Measurements from ENCODE around the gene ABCB11. TPM values are rescaled to one million over a fixed set of nuclear protein-coding genes. Genes with fewer than 3 reads are reported as not detected.

Gene ABCB11
- total RNA-seq, 1 donor from 2014 or later = 0.05 TPM

- no peak overlapping the region for H3K27ac ChIP-seq (replicated peaks)
- no peaks in the 10 kb centered on the region for H3K4me1 ChIP-seq
- intact Hi-C loops (cut with micrococcal nuclease) = no loop called here
- no peaks in the 10 kb centered on the region for H3K27me3 ChIP-seq (ENCODE audit: low read depth)
- peaks cover 17% of the 10 kb centered on the region for H3K9me3 ChIP-seq (replicated peaks)
- no peak for TF ChIP-seq CTCF (IDR thresholded peaks at IDR 0.05; ENCODE audit: borderline replicate concordance)
- no peak overlapping the region for H3K4me3 ChIP-seq
- DNase-seq = no peak
- H3K36me3 ChIP-seq = no peaks in the 10 kb centered on the region
Observed at GRCh38 chr2:169049142-169049541, 18.0 kb upstream of the ABCB11 start.

GRCh38 chr2:169047256-169048250 is 16.4 kb upstream of the ABCB11 start:
- no peak for DNase-seq
- H3K4me1 ChIP-seq = no peaks in the 10 kb centered on the region
- H3K27ac ChIP-seq (replicated peaks) = no peak overlapping the region
- peaks cover 17% of the 10 kb centered on the region for H3K9me3 ChIP-seq (replicated peaks)
- H3K27me3 ChIP-seq (ENCODE audit: low read depth) = no peaks in the 10 kb centered on the region
- no peak for TF ChIP-seq CTCF (IDR thresholded peaks at IDR 0.05; ENCODE audit: borderline replicate concordance)
- H3K36me3 ChIP-seq = no peaks in the 10 kb centered on the region
- no peak overlapping the region for H3K4me3 ChIP-seq
- intact Hi-C loops (cut with micrococcal nuclease) = no loop called here

- Histone ChIP-seq H3K4me3 (no peak overlapping the region), H3K9me3 (replicated peaks) (peaks cover 23% of the 10 kb centered on the region), H3K36me3 (no peaks in the 10 kb centered on the region), H3K27me3 (ENCODE audit: low read depth) (no peaks in the 10 kb centered on the region), H3K4me1 (no peaks in the 10 kb centered on the region), H3K27ac (replicated peaks) (no peak overlapping the region)
- intact Hi-C loops (cut with micrococcal nuclease) = no loop called here
- no peak for DNase-seq
- no peak for TF ChIP-seq CTCF (IDR thresholded peaks at IDR 0.05; ENCODE audit: borderline replicate concordance)
Observed at GRCh38 chr2:169046440-169047151, 15.5 kb upstream of the ABCB11 start.

GRCh38 chr2:169042856-169043255 is 11.7 kb upstream of the ABCB11 start:
- H3K4me1 ChIP-seq = no peaks in the 10 kb centered on the region
- H3K27me3 ChIP-seq (ENCODE audit: low read depth) = no peaks in the 10 kb centered on the region
- no peak for TF ChIP-seq CTCF (IDR thresholded peaks at IDR 0.05; ENCODE audit: borderline replicate concordance)
- intact Hi-C loops (cut with micrococcal nuclease) = no loop called here
- DNase-seq = no peak
- no peak overlapping the region for H3K4me3 ChIP-seq
- no peak overlapping the region for H3K27ac ChIP-seq (replicated peaks)
- H3K36me3 ChIP-seq = no peaks in the 10 kb centered on the region
- peaks cover 23% of the 10 kb centered on the region for H3K9me3 ChIP-seq (replicated peaks)

- Histone ChIP-seq H3K9me3 (replicated peaks) (peaks cover 23% of the 10 kb centered on the region), H3K4me1 (no peaks in the 10 kb centered on the region), H3K27me3 (ENCODE audit: low read depth) (no peaks in the 10 kb centered on the region), H3K27ac (replicated peaks) (no peak overlapping the region), H3K36me3 (no peaks in the 10 kb centered on the region), H3K4me3 (no peak overlapping the region)
- no peak for TF ChIP-seq CTCF (IDR thresholded peaks at IDR 0.05; ENCODE audit: borderline replicate concordance)
- intact Hi-C loops (cut with micrococcal nuclease) = no loop called here
- no peak for DNase-seq
Observed at GRCh38 chr2:169041594-169041993, 10.5 kb upstream of the ABCB11 start.
